ENCODE results near the gene CFAP299. TPM values are rescaled to one million over a fixed set of nuclear protein-coding genes. Genes with fewer than 3 reads are reported as not detected.
"Not testable (repeated sequence)": the region's sequence is repeated elsewhere in the genome, so short reads cannot be mapped to it uniquely, and the experiment has no call there.

CFAP299 gene
- total RNA-seq, 1 donor from 2014 or later: 0.93 TPM

- Mint-ChIP-seq H3K27ac (no peak overlapping the region), H3K27me3 (no peaks in the 10 kb centered on the region), H3K9me3 (ENCODE audit: low read depth) (peaks cover 13% of the 10 kb centered on the region), H3K4me3 (ENCODE audit: low read depth) (no peak overlapping the region), H3K36me3 (ENCODE audit: insufficient read depth) (peaks cover 3% of the 10 kb centered on the region), H3K4me1 (ENCODE audit: low read depth) (no peaks in the 10 kb centered on the region)
- no peak for DNase-seq (ENCODE audit: low spot score, unreplicated experiment)
- TF ChIP-seq CTCF (IDR thresholded peaks at IDR 0.05; ENCODE audit: unreplicated experiment): no peak
Observed at GRCh38 chr4:80740375-80740774, 404.8 kb downstream of the CFAP299 start.

- H3K4me3 Mint-ChIP-seq (ENCODE audit: low read depth); H3K27me3 Mint-ChIP-seq; H3K4me1 Mint-ChIP-seq (ENCODE audit: low read depth); H3K9me3 Mint-ChIP-seq (ENCODE audit: low read depth); H3K27ac Mint-ChIP-seq; DNase-seq (ENCODE audit: low spot score, unreplicated experiment); H3K36me3 Mint-ChIP-seq (ENCODE audit: insufficient read depth): not testable (repeated sequence)
Observed at GRCh38 chr4:80749558-80749957, 414.0 kb downstream of the CFAP299 start.

GRCh38 chr4:80751200-80751599 is 415.7 kb downstream of the CFAP299 start:
- Mint-ChIP-seq H3K27me3 (peaks cover 2% of the 10 kb centered on the region), H3K9me3 (ENCODE audit: low read depth) (no peaks in the 10 kb centered on the region), H3K4me3 (ENCODE audit: low read depth) (no peak overlapping the region), H3K27ac (no peak overlapping the region), H3K36me3 (ENCODE audit: insufficient read depth) (no peaks in the 10 kb centered on the region), H3K4me1 (ENCODE audit: low read depth) (no peaks in the 10 kb centered on the region)
- no peak for TF ChIP-seq CTCF (IDR thresholded peaks at IDR 0.05; ENCODE audit: unreplicated experiment)
- no peak for DNase-seq (ENCODE audit: low spot score, unreplicated experiment)

DNA sequence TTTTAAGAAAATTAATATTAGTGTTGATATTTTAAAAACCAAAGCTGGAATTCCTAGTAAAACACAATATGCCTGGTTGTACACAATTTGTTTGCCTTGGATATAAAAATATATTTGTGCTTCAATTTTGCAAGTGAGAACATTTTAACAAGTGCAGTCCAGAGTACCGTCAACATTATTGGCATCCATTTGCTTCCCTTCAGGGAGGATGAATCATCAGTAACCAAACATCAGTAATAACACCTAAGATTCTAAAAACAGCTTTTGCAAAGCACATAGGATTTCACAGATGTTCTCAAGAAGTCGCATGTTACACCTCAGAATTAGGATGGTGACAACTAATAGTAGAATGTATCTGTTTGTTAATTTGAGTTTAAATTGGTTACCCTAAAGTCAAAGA is 432.4 kb downstream of the CFAP299 start:
- Mint-ChIP-seq H3K27ac (no peak overlapping the region), H3K27me3 (no peaks in the 10 kb centered on the region), H3K4me1 (ENCODE audit: low read depth) (peaks cover 3% of the 10 kb centered on the region), H3K4me3 (ENCODE audit: low read depth) (no peak overlapping the region), H3K36me3 (ENCODE audit: insufficient read depth) (no peaks in the 10 kb centered on the region), H3K9me3 (ENCODE audit: low read depth) (peaks cover 18% of the 10 kb centered on the region)
- no peak for DNase-seq (ENCODE audit: low spot score, unreplicated experiment)
- TF ChIP-seq CTCF (IDR thresholded peaks at IDR 0.05; ENCODE audit: unreplicated experiment): no peak

DNA sequence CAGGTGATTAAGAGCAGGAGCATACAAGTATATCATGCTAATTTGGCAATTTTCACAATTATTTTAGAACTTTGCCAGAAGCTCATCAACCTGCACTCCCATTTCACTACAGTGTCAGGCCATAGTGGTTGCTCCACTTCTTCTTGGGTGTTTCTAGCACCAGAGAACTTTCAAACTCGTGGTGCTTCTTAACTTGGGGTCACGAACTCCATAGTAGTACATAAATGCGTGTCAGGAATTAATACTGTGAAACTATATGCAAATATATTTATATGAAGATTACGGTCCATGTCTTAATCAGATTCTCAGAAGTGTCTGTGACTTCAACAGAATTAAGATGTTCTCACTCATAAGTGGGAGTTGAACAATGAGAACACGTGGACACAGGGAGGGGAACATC is 440.6 kb downstream of the CFAP299 start:
- peaks cover 25% of the 10 kb centered on the region for H3K27me3 Mint-ChIP-seq
- no peaks in the 10 kb centered on the region for H3K9me3 Mint-ChIP-seq (ENCODE audit: low read depth)
- H3K4me1 Mint-ChIP-seq (ENCODE audit: low read depth): no peaks in the 10 kb centered on the region
- no peaks in the 10 kb centered on the region for H3K36me3 Mint-ChIP-seq (ENCODE audit: insufficient read depth)
- DNase-seq (ENCODE audit: low spot score, unreplicated experiment): no peak
- H3K27ac Mint-ChIP-seq: no peak overlapping the region
- TF ChIP-seq CTCF (IDR thresholded peaks at IDR 0.05; ENCODE audit: unreplicated experiment): no peak
- no peak overlapping the region for H3K4me3 Mint-ChIP-seq (ENCODE audit: low read depth)

- Mint-ChIP-seq H3K9me3 (ENCODE audit: low read depth) (no peaks in the 10 kb centered on the region), H3K4me1 (ENCODE audit: low read depth) (no peaks in the 10 kb centered on the region), H3K36me3 (ENCODE audit: insufficient read depth) (no peaks in the 10 kb centered on the region)
Observed at GRCh38 chr4:80781431-80781830, 445.9 kb downstream of the CFAP299 start.

More at GRCh38 chr4:80781431-80781830, 445.9 kb downstream of the CFAP299 start:
- no peak for DNase-seq (ENCODE audit: low spot score, unreplicated experiment)
- peaks cover 26% of the 10 kb centered on the region for H3K27me3 Mint-ChIP-seq
- no peak overlapping the region for H3K27ac Mint-ChIP-seq
- no peak for TF ChIP-seq CTCF (IDR thresholded peaks at IDR 0.05; ENCODE audit: unreplicated experiment)
- no peak overlapping the region for H3K4me3 Mint-ChIP-seq (ENCODE audit: low read depth)
